ENCODE data around the gene SLC4A11.

SLC4A11 gene

GRCh38 chr20:3239026-3239866 lies at the start of gene SLC4A11:
Gene SLC4A11, minus strand, starts transcription at chr20:3239190. Its CDS starts 53 bp downstream, at chr20:3239137.
- H3K4me3 ChIP-seq (ENCODE audit: low read depth, low read length), result peak within 1 kb of the TSS; percentile 87

DNA sequence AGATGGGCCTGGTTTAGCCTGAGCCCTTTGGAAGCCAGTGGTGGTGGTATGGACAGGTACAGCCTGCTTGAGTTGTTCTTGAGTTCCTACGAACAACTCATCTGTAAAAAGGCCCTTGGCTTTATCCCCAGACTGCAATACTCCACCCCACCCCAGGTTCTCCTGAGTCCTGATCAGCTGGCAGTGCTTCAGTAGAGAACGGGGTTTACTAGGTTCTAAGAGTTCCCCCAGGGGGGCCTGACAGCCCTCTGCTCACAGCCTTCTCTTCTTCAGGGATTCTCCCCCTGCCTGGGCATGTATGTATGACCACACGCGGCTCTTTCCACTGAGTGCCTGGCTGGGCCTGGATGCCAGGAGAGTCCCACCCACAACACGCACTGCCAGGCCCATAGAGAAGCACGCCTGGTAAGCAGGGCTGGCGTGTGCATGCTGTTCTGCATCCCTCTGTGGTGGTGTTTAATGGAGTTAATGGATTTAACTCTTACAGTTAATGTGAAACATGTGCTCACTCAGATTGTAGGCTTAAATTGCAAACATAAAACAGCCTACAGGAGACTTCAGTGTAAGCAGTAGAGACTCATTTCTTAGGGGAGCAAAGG lies 44.3 kb upstream of the SLC4A11 start:
- H3K4me3 ChIP-seq (ENCODE audit: low read depth, low read length), result no peak overlapping the region

DNA sequence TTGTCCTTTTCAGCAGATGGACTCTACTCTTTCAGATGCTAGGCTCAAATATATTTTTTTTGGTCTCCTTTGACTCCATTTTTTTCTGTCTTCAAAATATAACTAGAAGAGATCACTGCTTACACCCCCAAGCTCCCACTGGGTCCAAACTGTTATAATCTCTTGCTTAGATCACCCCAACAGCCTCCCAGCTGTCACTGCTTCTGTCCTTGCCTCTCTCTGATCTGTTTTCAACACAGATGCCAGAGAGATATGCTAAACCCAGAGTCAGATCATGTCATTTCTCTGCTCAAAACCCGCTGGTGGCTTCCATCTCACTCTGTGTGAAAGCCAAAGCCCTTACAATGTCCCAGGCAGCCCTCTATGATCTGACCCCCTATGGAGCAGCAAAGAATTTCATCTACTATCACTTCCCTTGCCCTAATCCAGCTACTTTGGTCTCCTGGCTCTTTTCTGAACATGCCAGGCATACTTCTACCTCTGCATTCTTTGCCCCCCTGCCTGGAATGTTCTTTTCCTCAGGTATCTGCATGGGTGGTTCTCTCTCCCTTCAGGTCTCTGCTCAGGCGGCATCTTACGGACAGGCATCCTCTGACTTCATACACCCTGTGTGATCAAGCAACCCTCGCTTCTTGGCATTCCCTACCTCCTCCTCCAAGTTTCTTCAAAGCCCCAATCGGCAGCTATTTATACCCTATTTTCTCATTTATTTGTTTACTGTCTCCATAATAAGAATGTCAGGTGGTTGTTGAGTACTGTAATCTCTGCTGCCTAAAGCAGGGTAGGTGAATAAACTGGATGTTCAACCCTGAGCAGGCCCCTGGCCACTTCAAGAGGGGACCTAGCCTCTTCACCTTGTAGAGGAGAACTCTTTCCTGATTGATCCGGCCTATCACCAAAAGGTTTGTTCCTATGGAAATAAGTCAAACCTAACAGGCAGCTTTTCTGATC lies 43.6 kb upstream of the SLC4A11 start:
- H3K4me3 ChIP-seq (ENCODE audit: low read depth, low read length), result no peak overlapping the region

- H3K4me3 ChIP-seq (ENCODE audit: low read depth, low read length), result no peak overlapping the region
These were observed 42.4 kb upstream of the SLC4A11 start for GRCh38 chr20:3281437-3281836.

DNA sequence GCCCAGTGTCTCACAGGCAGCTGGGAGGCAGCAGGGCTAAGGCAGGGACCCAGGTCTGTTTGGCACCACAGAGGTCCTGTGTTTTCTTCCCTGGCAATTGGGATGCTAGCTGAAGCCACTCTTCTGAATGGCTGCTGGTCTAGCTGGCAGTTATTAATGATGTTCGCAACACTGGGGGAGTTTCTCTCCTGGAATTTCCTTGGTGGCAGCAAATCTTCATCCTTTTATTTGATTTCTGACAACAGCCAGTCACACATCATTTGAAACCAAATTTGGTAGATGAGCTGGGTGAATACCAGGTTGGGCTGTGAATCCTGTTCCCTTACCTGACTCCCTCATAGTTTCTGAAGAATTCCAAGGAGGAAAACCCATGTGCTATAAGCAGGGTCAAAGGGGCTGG lies 40.8 kb upstream of the SLC4A11 start:
- H3K4me3 ChIP-seq (ENCODE audit: low read depth, low read length), result no peak overlapping the region

GRCh38 chr20:3277686-3278465 lies 38.9 kb upstream of the SLC4A11 start:
- H3K4me3 ChIP-seq (ENCODE audit: low read depth, low read length), result no peak overlapping the region

GRCh38 chr20:3276680-3277015 lies 37.7 kb upstream of the SLC4A11 start:
- H3K4me3 ChIP-seq (ENCODE audit: low read depth, low read length), result no peak overlapping the region

GRCh38 chr20:3275966-3276679 lies 37.1 kb upstream of the SLC4A11 start:
- no peak overlapping the region for H3K4me3 ChIP-seq (ENCODE audit: low read depth, low read length)

- no peak overlapping the region for H3K4me3 ChIP-seq (ENCODE audit: low read depth, low read length)
These were observed 36.3 kb upstream of the SLC4A11 start for GRCh38 chr20:3275064-3275935.

DNA sequence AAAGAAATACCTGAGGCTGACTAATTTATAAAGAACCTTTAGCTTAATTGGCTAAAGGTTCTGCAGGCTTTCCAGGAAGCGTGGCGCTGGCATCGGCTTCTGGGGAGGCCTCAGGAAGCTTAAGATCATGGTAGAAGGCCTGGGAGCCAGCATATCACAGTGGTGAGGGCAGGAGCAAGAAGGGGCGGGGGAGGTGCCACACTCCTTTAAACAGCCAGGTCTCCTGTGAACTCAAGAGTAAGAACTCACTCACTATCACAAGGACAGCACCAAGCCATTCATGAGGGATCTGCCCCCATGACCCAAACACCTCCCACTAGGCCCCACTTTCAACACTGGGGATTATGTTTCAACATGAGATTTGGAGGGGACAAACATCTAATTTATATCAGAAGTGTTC lies 34.4 kb upstream of the SLC4A11 start:
- no peak overlapping the region for H3K4me3 ChIP-seq (ENCODE audit: low read depth, low read length)

- no peak overlapping the region for H3K4me3 ChIP-seq (ENCODE audit: low read depth, low read length)
These were observed 31.1 kb upstream of the SLC4A11 start for GRCh38 chr20:3270051-3270450.

- H3K4me3 ChIP-seq (ENCODE audit: low read depth, low read length), result no peak overlapping the region
These were observed 23.6 kb upstream of the SLC4A11 start for GRCh38 chr20:3262566-3262965.

DNA sequence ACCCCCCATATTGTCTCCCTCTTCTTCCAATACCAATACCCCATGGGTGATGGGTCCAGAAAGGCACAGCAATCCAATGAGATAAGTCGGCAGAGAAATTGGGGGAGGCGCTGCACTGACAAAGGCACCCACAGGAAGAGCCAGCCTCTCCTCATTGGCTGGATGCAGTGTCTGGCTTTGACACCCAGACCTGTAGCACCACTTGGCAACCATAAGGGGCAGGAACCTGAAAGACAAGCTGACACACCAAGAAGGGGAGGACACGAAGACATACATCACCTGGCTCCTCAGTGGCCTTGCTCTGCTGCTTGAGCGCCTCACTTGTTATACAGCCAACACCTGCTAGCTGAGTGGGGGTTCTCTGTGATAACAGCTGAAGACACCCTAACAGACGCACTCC lies 19.4 kb upstream of the SLC4A11 start:
- H3K4me3 ChIP-seq (ENCODE audit: low read depth, low read length), result no peak overlapping the region

GRCh38 chr20:3255728-3256127 lies 16.7 kb upstream of the SLC4A11 start:
- H3K4me3 ChIP-seq (ENCODE audit: low read depth, low read length), result no peak overlapping the region

DNA sequence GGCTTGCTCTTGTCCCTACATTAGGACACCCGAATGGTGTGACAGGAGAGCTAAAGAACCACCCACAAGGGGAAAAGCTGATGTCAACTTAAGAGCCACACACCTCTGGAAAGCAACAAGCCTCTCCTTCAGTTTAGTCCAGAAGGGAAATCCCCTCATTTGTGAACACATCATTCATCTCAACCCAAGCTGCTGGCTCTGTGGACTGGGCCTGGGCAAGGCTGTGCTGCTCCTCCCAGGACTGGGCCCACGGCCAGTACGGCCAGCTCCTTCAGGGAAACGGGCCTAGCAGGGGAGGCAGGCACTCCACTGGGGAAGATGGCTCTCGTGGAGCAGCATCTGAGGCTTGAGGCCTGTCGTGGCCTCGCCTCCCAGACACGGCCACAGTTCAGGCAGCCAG lies 12.8 kb upstream of the SLC4A11 start:
- H3K4me3 ChIP-seq (ENCODE audit: low read depth, low read length), result no peak overlapping the region

GRCh38 chr20:3250091-3250504 lies 11.1 kb upstream of the SLC4A11 start:
- no peak overlapping the region for H3K4me3 ChIP-seq (ENCODE audit: low read depth, low read length)

DNA sequence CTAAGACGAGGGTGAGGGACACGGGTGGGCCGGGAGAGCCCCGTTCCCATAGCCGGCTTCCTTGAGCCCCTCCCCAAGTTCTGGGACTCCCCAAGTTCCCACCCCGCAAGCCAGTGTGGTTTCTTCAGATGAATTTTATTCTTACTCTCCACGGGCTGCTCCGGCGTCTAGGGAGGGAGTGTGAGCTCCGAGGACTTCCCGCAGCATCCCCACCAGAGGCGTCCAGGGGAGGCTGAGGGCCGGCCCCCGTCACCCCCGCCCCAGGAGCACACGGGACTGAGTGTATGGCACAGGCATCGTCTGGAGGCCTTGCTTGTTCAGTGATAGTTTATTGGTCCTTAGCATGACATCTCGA lies 10.0 kb upstream of the SLC4A11 start:
- peak overlapping the region; percentile 37 for H3K4me3 ChIP-seq (ENCODE audit: low read depth, low read length)

- peak overlapping the region; percentile 37 for H3K4me3 ChIP-seq (ENCODE audit: low read depth, low read length)
These were observed 9.4 kb upstream of the SLC4A11 start for GRCh38 chr20:3248167-3248992.

All from iPS-11a (cell line).